Activated B cell treated with CpG ODN at 0.5 μM for 24 hours (primary cell): ENCODE measurements around the gene CHERP. TPM values are rescaled to one million over a fixed set of nuclear protein-coding genes. Genes with fewer than 3 reads are reported as not detected.
"Not testable (repeated sequence)": the region's sequence is repeated elsewhere in the genome, so short reads cannot be mapped to it uniquely, and the experiment has no call there.

Experiments used
- ATAC-seq: fragments of 200-7000 bp; cut with Tn5 transposase; one replicate; pipeline ENCODE4 v1.10.0; 2021; ENCODE audit warnings: low read depth, mild to moderate bottlenecking, moderate library complexity
- CTCF ChIA-PET: fragments of 350-600 bp; sonication (Branson Sonifier 250); formaldehyde crosslinking; loops from one replicate; lab custom pipeline; 2021; ENCODE audit warnings: antibody characterized with exemption; lab: Charles Lee
- POLR2A ChIA-PET: fragments of 350-600 bp; sonication (Branson Sonifier 250); formaldehyde crosslinking; loops from one replicate; lab custom pipeline; 2021; ENCODE audit warnings: antibody characterized with exemption; lab: Charles Lee
- DNase-seq: peaks from one replicate; pipeline ENCODE4 v3.0.0; 2022
- H3K27ac Mint-ChIP-seq: one replicate; pipeline ENCODE4 v1.8.0; 2020; ENCODE audit warnings: mixed read lengths
- H3K27me3 Mint-ChIP-seq: one replicate; pipeline ENCODE4 v1.8.0; 2021; ENCODE audit warnings: mixed read lengths
- H3K36me3 Mint-ChIP-seq: one replicate; pipeline ENCODE4 v1.8.0; 2021; ENCODE audit warnings: low read depth, mixed read lengths
- H3K4me1 Mint-ChIP-seq: one replicate; pipeline ENCODE4 v1.8.0; 2021; ENCODE audit warnings: mixed read lengths
- H3K4me3 Mint-ChIP-seq: one replicate; pipeline ENCODE4 v1.8.0; 2020; ENCODE audit warnings: mild to moderate bottlenecking, mixed read lengths
- H3K9me3 Mint-ChIP-seq: one replicate; pipeline ENCODE4 v1.8.0; 2020; ENCODE audit warnings: mixed read lengths
- intact Hi-C: fragments of 100-400 bp; cut with micrococcal nuclease; formaldehyde crosslinking; loops from one replicate; pipeline ENCODE4 v1.15.1; 2024
- total RNA-seq: library from RNA; stranded (reverse); gene quantifications from 2 replicates; pipeline ENCODE4 v1.2.3, GENCODE V29; 2022
- TF ChIP-seq, protein P1 (sequence below): fragments of 200-600 bp; IDR thresholded peaks from one replicate; pipeline ENCODE4 v1.8.0; 2022; ENCODE audit warnings: antibody characterized with exemption, mild to moderate bottlenecking

The CHERP gene
- total RNA-seq, 1 donor from 2014 or later: 89.3 TPM

DNA sequence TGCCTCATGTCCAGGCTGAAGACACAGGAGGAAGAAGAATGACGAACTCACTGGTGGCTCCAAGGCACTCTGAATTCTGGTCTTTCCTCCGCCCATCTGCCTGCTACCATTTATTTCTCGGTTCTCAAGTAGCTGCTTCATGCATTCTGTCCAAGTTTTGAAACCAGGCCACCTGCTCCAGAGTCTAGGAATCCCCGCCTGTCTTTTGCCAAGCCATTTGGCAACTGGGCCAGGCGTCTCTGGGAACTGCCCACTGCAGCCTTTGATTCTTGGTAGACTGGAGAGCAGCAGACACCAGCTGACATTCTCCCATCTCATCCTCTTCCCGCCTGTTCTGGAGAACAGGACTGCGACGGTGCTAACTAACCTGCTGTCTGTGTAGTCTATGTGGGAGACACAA is 19.1 kb upstream of the CHERP start:
- Mint-ChIP-seq H3K36me3 (peaks cover 61% of the 10 kb centered on the region), H3K4me1 (peaks cover 5% of the 10 kb centered on the region), H3K4me3 (no peak overlapping the region), H3K27me3 (no peaks in the 10 kb centered on the region), H3K27ac (no peak overlapping the region), H3K9me3 (no peaks in the 10 kb centered on the region)
- POLR2A ChIA-PET: no interaction called here
- no peak for ATAC-seq
- TF ChIP-seq, protein P1, sequence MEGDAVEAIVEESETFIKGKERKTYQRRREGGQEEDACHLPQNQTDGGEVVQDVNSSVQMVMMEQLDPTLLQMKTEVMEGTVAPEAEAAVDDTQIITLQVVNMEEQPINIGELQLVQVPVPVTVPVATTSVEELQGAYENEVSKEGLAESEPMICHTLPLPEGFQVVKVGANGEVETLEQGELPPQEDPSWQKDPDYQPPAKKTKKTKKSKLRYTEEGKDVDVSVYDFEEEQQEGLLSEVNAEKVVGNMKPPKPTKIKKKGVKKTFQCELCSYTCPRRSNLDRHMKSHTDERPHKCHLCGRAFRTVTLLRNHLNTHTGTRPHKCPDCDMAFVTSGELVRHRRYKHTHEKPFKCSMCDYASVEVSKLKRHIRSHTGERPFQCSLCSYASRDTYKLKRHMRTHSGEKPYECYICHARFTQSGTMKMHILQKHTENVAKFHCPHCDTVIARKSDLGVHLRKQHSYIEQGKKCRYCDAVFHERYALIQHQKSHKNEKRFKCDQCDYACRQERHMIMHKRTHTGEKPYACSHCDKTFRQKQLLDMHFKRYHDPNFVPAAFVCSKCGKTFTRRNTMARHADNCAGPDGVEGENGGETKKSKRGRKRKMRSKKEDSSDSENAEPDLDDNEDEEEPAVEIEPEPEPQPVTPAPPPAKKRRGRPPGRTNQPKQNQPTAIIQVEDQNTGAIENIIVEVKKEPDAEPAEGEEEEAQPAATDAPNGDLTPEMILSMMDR: no peak
- intact Hi-C loops: no loop called here
- CTCF ChIA-PET: no interaction called here
- no peak for DNase-seq

DNA sequence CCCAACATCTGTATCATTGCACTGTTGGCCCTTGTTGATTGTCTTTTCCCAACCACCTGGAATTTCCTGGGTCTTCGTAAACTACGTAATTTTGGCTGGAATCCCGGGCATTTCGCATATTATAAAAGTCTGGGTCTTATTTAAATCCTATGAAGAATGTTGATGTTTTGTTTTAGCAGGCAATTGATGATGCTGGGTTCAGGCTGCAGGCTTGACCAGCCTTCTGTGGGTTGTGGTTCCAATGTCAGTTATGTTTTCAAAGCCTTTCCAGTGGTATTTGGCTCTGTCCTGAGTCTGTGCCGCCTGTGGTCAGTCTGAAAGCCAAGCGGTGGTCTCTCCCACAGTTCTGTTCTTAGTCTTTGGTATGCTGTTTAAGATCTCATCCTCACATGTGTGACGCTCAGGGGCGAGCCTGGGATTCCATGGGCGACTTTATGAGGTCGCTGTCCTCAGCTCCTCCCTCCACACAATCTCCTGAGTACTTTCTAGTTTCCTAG is 17.6 kb upstream of the CHERP start:
- TF ChIP-seq, protein P1: no peak
- no peak for ATAC-seq
- POLR2A ChIA-PET: no interaction called here

DNA sequence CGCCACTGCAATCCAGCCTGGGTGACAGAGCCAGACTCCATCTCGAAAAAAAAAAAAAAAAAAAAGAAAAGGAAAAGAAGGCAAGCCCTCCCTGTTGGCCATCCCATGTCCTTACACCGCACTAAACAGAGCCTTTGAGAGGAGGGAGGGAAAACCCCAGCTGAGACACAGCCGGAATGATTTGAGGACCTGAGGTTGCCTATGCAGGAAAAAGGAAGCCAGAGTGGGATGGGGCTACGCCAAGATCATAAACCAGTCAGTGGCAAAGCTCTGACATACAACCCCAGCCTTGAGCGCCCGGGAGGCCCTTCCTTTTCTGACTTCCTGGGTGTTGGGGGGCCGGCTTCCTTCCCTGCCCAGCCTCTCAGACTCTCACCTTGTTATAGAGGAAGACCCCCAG is 12.5 kb upstream of the CHERP start:
- CTCF ChIA-PET: no interaction called here
- no peak for ATAC-seq
- no peak overlapping the region for H3K4me3 Mint-ChIP-seq
- no peaks in the 10 kb centered on the region for H3K4me1 Mint-ChIP-seq
- H3K27ac Mint-ChIP-seq: no peak overlapping the region
- no peak for DNase-seq
- H3K27me3 Mint-ChIP-seq: no peaks in the 10 kb centered on the region
- intact Hi-C loops: no loop called here
- peaks cover 67% of the 10 kb centered on the region for H3K36me3 Mint-ChIP-seq
- no peaks in the 10 kb centered on the region for H3K9me3 Mint-ChIP-seq
- POLR2A ChIA-PET: no interaction called here
- TF ChIP-seq, protein P1: no peak

More for the DNA sequence above, 17.6 kb upstream of the CHERP start:
- Mint-ChIP-seq H3K36me3 (peaks cover 65% of the 10 kb centered on the region), H3K4me1 (no peaks in the 10 kb centered on the region), H3K9me3 (no peaks in the 10 kb centered on the region), H3K27me3 (no peaks in the 10 kb centered on the region), H3K4me3 (no peak overlapping the region), H3K27ac (no peak overlapping the region)
- intact Hi-C loops: no loop called here
- DNase-seq: no peak
- CTCF ChIA-PET: no interaction called here

DNA sequence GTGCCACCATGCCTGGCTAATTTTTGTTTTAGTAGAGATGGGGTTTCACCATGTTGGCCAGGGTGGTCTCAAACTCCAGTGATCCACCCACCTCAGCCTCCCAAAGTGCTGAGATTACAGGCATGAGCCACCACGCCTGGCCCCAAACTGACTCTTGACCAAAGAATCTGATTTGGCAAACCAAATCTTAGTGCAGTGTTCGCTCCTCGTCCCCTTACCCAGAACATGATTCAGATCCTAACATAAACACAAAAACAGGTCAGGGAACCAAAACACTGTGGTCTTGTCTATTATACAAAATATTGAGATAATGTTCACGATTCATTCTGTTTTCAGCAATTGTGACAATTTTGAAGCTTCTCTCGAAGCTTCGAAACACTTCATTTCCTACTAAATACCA is 9.7 kb upstream of the CHERP start:
- H3K4me3 Mint-ChIP-seq, H3K27me3 Mint-ChIP-seq, ATAC-seq, intact Hi-C loops, CTCF ChIA-PET, H3K27ac Mint-ChIP-seq, H3K9me3 Mint-ChIP-seq, H3K4me1 Mint-ChIP-seq, DNase-seq: not testable (repeated sequence)
- peaks cover 56% of the 10 kb centered on the region for H3K36me3 Mint-ChIP-seq
- POLR2A ChIA-PET: interaction anchor here (0.7 kb wide), 1 partner anchor 114 kb away, joined by 4 read pairs; no protein-coding TSS in a partner anchor

DNA sequence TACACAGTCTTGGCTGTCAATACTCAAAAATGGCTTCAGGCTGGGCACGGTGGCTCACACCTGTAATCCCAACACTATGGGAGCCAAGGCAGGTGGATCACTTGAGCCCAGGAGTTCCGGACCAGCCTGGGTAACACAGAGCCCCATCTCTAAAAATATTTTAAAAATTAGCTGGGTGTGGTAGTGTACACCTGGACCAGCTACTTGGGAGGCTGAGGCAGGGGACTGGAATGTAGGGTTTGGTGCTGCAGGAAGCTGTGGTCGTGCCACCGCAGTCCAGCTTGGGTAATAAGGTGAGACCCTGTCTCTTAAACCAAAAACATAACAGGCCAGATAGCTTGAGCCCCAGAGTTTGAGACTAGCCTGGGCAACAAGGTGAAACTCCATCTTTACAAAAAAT is 6.7 kb upstream of the CHERP start:
- CTCF ChIA-PET: no interaction called here
- no peaks in the 10 kb centered on the region for H3K27me3 Mint-ChIP-seq
- POLR2A ChIA-PET: interaction anchor here (0.6 kb wide), 1 partner anchor 35 kb away, joined by 4 read pairs; no protein-coding TSS in a partner anchor
- H3K36me3 Mint-ChIP-seq: peaks cover 33% of the 10 kb centered on the region
- peaks cover 14% of the 10 kb centered on the region for H3K4me1 Mint-ChIP-seq
- no peaks in the 10 kb centered on the region for H3K9me3 Mint-ChIP-seq
- TF ChIP-seq, protein P1: no peak
- no peak for ATAC-seq
- H3K4me3 Mint-ChIP-seq: no peak overlapping the region
- no peak for DNase-seq
- intact Hi-C loops: no loop called here
- H3K27ac Mint-ChIP-seq: no peak overlapping the region
